ENCODE results near the gene GRM7.

The GRM7 gene

DNA sequence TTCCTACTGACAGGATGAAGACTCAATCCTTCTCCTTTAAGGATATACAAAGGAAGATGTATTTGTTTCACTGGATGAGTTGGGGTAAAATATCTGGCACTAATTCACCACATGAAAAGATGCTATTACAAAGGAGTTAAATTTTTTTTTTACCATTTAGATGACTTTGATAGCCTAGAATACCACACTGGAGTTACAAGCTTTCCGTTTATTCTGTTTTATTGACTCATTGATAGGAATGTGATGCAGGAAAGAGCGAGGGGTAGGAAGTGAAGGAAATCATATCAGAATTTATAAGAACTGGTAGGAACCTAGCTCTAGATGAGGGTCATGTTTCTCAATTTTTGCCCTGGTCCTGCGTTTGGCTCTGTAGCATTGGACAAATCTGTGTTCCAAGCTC, 427.2 kb downstream of the GRM7 start:
- TF ChIP-seq, protein P1, sequence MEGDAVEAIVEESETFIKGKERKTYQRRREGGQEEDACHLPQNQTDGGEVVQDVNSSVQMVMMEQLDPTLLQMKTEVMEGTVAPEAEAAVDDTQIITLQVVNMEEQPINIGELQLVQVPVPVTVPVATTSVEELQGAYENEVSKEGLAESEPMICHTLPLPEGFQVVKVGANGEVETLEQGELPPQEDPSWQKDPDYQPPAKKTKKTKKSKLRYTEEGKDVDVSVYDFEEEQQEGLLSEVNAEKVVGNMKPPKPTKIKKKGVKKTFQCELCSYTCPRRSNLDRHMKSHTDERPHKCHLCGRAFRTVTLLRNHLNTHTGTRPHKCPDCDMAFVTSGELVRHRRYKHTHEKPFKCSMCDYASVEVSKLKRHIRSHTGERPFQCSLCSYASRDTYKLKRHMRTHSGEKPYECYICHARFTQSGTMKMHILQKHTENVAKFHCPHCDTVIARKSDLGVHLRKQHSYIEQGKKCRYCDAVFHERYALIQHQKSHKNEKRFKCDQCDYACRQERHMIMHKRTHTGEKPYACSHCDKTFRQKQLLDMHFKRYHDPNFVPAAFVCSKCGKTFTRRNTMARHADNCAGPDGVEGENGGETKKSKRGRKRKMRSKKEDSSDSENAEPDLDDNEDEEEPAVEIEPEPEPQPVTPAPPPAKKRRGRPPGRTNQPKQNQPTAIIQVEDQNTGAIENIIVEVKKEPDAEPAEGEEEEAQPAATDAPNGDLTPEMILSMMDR (conservative IDR thresholded peaks at IDR 0.05; ENCODE audit: low read depth, low read length): no peak

DNA sequence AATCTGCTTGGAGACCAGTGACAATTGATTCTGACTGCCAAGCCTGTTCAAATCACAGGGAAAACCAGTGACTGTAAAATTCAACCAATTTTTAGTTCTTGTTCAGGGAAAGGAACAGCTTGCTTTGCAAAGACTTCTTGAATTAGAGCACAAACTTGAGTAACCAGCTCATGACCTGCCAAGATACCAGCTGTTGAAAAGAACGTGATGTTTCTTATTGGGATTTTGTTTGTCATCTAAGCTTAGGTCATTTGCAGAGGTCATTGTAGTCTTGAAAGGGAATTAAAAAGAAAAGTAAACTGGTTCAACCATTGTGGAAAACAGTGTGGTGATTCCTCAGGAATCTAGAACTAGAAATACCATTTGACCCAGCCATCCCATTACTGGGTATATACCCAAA, 428.2 kb downstream of the GRM7 start:
- DNase-seq (ENCODE audit: low read depth): no peak
- H3K4me3 ChIP-seq (ENCODE audit: low read length): no peak overlapping the region

More for the DNA sequence above, 427.2 kb downstream of the GRM7 start:
- no peak for DNase-seq (ENCODE audit: low read depth)
- H3K4me3 ChIP-seq (ENCODE audit: low read length): no peak overlapping the region

DNA sequence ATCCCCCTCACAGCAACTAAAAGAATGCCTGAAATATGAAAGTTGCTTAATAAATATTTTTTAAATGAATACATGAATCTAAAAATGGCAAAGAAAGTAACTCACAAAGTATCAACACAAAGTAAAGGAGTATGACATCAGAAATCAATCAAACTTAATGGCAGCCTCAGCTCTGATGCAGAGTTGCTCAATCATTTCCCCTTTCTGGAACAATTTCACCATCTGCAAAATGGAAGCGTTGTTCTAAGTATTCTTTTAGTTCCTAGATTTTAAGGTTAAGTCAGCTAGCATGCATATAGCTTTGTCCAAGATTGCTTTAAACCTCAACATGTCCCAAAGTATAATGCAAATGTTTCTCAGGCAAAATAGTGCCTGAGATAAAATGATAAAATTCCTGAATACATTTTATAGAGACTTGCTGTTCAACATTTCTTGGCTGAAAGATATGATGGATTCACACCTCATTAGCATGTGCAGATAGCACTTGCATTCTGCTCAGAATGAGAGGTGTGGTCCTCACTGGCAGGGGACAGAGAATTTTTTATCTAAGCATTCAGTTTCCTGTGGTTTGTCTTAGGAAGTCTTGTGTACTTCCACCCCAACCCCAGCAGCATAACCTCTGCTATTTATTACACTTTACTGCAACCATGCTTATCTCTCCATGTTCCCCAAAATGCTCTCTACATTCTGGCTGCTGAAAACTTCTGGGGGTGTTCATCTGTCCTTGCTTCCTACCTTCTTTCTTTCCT, 429.3 kb downstream of the GRM7 start:
- no peak for DNase-seq (ENCODE audit: low read depth)
- TF ChIP-seq, protein P1 (conservative IDR thresholded peaks at IDR 0.05; ENCODE audit: low read depth, low read length): no peak
- no peak overlapping the region for H3K4me3 ChIP-seq (ENCODE audit: low read length)

More for the DNA sequence above, 428.2 kb downstream of the GRM7 start:
- TF ChIP-seq, protein P1 (conservative IDR thresholded peaks at IDR 0.05; ENCODE audit: low read depth, low read length): no peak

DNA sequence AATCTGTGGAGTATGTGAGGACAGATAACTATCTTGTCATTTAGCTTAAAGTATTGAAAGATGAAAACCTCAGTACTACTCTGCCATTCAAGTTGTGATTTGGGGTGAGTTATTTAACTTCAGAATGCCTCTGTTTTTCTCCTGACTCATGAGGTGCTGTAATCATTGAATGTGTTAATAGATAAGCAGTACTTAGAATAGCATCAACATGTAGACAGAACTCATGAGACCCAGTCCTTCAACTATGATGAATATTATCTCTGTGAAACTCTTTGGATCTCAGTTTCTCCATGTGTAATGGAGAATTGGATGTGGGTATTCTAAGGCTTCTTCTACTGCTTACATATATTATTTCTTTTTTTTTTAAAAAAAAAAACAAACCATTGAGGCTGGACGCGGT, 431.4 kb downstream of the GRM7 start:
- TF ChIP-seq, protein P1 (conservative IDR thresholded peaks at IDR 0.05; ENCODE audit: low read depth, low read length): no peak

DNA sequence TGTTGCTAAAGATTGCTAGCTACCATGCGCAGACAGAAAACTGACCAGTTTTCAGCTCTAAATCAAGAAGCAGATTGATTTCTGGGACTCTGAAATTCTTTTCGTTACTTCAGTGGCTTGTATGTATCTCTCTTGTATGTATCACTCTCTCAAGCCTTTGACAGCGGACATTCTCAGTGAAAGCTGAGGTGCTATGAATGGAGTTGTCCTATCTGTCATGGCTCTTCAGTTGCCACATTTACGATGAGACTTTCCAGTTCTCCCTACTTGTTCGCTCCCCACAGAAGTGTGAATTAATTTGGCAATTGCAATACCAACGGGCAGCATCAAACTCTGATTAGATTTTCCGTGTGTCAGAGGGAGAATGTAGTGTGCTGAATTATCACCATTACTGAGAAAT, 432.4 kb downstream of the GRM7 start:
- TF ChIP-seq, protein P1 (conservative IDR thresholded peaks at IDR 0.05; ENCODE audit: low read depth, low read length): no peak
- no peak for DNase-seq (ENCODE audit: low read depth)

More for the DNA sequence above, 431.4 kb downstream of the GRM7 start:
- DNase-seq (ENCODE audit: low read depth): no peak
- H3K4me3 ChIP-seq (ENCODE audit: low read length): no peak overlapping the region

DNA sequence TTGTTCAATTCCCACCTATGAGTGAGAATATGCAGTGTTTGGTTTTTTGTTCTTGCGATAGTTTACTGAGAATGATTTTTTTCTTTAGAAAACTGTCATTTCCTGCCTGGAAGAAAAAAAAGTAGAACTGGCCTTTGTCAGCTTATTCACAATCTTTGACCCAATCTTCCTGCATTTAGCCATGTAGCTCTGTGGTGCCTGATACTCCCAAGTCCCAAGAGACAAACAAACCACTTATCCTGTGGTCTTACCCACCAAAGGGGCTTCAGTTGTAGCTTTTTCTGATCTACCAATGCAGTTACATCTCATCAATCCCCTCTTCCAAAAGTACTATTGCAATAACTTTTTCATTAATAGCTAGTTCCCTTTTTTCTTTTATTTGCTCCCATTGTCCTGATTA, 444.6 kb downstream of the GRM7 start:
- TF ChIP-seq, protein P1 (conservative IDR thresholded peaks at IDR 0.05; ENCODE audit: low read depth, low read length): no peak
- no peak for DNase-seq (ENCODE audit: low read depth)
- no peak overlapping the region for H3K4me3 ChIP-seq (ENCODE audit: low read length)

More for the DNA sequence above, 432.4 kb downstream of the GRM7 start:
- H3K4me3 ChIP-seq (ENCODE audit: low read length): no peak overlapping the region

DNA sequence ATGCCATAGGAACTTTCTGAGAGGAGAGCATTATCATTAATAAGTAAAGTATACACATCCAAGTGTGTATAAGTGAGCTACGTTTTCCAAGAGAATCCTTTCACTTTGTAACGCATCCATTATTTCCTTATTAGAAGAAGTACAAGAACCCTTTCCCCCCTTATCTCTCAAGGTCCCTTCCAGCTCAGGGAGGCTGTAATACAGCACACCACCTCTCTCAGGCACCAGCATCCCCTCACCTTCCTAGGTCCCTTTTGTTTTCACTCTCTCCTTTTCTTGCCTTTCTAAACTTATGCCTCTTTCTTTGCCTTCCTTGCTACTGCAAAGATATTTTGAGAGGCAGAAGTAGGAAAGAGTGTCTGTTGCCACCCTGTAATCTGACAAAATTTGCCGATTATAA, 446.0 kb downstream of the GRM7 start:
- no peak for DNase-seq (ENCODE audit: low read depth)
- TF ChIP-seq, protein P1 (conservative IDR thresholded peaks at IDR 0.05; ENCODE audit: low read depth, low read length): no peak
- no peak overlapping the region for H3K4me3 ChIP-seq (ENCODE audit: low read length)
